Head of caudate nucleus (tissue), 42 donors: Measurements from ENCODE around the gene NHLH1.

ENCODE experiments used
- DNase-seq, 42 donors: peaks; one replicate each; pipeline versions ENCODE4 v3.0.0 to v3.0.0-alpha.2; 2020 to 2021; ENCODE audit warnings: mixed read lengths in 7 of 42
- intact Hi-C: fragments of 100-400 bp; cut with DNase I; formaldehyde crosslinking; loops from one replicate; pipeline ENCODE4 v1.15.0; 2022

The NHLH1 gene

GRCh38 chr1:160420881-160421842, 54.3 kb downstream of the NHLH1 start:
- intact Hi-C loops = no loop called here
- DNase-seq = no peak

- no peak for DNase-seq
- intact Hi-C loops = no loop called here
Observed at GRCh38 chr1:160421881-160422280, 55.0 kb downstream of the NHLH1 start.
